DMS 273 treated with DMSO at 0.1 percent for 48 hours (cell line): Measurements from ENCODE around the gene PROCA1.

Experiments
- DNase-seq: peaks from one replicate; lab custom pipeline; 2025; lab: John Stamatoyannopoulos, UW

The PROCA1 gene

GRCh38 chr17:28711723-28712031, at the start of gene PROCA1:
Gene PROCA1 (minus strand): TSS chr17:28711888. CDS start chr17:28711660, 228 bp downstream.
- DNase-seq: no peak

GRCh38 chr17:28760601-28761562, 49.2 kb upstream of the PROCA1 start:
- DNase-seq: no peak

- no peak for DNase-seq
Observed at GRCh38 chr17:28759256-28759865, 47.7 kb upstream of the PROCA1 start.

- DNase-seq: no peak
Observed at GRCh38 chr17:28758411-28759121, 46.9 kb upstream of the PROCA1 start.

GRCh38 chr17:28756049-28756804, 44.5 kb upstream of the PROCA1 start:
- DNase-seq: no peak

DNA sequence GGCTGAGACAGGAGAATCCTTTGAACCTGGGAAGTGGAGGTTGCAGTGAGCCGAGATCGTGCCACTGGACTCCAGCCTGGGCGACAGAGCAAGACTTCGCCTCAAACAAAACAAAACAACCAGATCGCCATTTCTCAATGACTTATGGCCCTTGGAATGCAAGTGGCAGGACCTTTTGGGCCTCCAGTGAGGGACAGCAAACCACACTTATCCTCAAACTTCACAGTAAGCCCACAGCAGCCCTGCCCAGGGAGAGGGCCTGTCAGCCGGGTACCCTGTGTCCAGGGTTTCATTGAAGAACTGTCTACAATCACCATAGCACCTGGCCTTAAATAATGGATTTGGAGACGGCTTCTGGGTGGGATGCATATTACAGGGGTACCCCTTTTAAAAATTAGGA, 43.8 kb upstream of the PROCA1 start:
- DNase-seq: no peak

GRCh38 chr17:28751600-28752366, 40.1 kb upstream of the PROCA1 start:
- DNase-seq: no peak

- DNase-seq: peak; percentile 79
Observed at GRCh38 chr17:28750178-28751047, 38.7 kb upstream of the PROCA1 start.

DNA sequence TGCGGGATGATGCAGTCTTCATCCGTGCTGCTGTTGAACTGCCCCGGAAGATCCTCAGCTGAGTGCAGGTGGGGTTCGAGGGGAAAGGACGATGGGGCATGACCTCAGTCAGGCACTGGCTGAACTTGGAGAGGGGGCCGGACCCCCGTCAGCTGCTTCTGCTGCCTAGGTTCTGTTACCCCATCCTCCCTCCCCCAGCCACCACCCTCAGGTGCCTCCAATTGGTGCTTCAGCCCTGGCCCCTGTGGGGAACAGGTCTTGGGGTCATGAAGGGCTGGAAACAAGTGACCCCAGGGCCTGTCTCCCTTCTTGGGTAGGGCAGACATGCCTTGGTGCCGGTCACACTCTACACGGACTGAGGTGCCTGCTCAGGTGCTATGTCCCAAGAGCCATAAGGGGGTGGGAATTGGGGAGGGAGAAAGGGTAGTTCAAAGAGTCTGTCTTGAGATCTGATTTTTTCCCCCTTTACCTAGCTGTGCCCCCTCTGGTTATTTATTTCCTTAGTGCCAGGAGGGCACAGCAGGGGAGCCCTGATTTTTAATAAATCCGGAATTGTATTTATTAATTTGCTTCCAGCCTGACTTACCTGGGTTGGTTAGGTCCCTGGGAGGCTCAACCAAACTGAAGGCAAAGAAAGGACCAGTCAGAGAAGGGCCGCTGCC, 38.0 kb upstream of the PROCA1 start:
- DNase-seq: no peak

GRCh38 chr17:28748852-28749515, 37.3 kb upstream of the PROCA1 start:
- no peak for DNase-seq

DNA sequence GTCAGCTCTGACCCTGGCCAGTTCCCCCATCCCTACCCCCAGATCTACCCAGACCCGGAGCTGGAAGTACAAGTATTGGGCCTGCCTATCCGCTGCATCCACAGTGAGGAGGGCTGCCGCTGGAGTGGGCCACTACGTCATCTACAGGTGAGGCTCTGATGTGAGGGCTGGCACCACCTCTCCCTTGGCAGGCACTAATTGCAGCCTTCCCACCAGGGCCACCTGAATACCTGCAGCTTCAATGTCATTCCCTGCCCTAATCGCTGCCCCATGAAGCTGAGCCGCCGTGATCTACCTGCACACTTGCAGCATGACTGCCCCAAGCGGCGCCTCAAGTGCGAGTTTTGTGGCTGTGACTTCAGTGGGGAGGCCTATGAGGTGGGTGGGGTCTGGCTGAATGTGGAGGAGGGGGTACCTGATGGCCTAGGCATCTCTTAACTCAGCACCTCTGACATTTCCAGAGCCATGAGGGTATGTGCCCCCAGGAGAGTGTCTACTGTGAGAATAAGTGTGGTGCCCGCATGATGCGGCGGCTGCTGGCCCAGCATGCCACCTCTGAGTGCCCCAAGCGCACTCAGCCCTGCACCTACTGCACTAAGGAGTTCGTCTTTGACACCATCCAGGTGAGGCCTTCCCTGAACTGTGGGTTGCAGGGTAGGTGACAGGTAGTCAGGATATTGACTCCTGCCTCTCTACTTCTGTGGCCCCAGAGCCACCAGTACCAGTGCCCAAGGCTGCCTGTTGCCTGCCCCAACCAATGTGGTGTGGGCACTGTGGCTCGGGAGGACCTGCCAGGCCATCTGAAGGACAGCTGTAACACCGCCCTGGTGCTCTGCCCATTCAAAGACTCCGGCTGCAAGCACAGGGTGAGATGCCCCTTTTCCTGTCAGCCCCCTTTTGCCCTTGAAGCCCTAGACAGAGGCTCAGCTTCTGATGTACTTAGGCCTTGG, 36.4 kb upstream of the PROCA1 start:
- no peak for DNase-seq

DNA sequence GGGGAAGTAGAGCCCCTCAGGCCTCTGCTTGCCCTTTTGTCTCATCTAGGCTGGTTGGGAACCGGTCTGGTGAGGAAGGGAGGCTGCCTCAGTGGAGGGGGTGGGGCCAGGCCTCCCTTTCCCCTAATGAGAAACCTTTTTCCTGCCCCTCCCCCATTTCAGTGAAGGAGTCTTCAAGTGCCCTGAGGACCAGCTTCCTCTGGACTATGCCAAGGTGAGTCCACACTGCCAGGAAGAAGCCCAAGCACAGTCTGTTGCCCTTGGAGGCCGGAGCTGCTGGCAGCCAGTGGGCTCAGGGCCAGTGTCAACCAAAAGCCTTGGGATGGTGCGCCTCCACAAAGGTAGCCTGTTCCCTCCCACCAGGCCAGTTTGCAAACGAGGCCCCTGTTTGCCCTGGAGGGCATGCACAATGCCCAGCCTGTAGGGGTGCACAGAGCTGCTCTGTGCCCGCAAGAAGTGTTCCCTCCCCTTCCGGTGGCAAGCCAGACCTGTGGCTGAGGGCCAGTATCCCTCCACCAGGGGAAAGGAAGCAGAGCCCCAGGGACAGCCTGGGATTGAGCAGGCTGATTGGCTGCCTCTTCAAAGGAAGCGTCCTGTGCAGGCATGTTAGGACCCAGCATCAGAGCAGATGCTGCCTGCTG, 35.5 kb upstream of the PROCA1 start:
- DNase-seq: peak; percentile 77

DNA sequence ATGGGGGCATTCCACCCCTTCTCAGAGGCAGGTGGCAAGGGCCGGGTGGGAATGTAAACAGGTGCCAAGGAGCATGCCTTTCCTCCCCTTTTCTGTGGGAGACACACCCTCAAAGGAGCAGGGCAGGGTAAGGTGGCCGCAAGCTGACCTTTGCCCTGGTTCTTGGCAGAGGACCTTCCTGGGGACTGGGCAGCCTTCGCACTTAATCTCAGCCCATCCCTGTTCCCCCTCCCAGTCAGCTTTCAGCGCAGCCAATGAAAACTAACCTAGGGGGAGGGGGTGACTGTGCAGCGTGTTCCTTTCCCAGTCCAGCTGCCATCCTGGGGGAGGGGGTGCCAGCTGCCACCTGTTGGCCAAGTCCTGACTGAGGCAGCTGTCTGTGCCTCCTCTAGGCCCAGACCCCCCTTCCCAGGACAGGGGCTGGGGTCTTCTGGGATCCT, 34.9 kb upstream of the PROCA1 start:
- DNase-seq: peak; percentile 78

DNA sequence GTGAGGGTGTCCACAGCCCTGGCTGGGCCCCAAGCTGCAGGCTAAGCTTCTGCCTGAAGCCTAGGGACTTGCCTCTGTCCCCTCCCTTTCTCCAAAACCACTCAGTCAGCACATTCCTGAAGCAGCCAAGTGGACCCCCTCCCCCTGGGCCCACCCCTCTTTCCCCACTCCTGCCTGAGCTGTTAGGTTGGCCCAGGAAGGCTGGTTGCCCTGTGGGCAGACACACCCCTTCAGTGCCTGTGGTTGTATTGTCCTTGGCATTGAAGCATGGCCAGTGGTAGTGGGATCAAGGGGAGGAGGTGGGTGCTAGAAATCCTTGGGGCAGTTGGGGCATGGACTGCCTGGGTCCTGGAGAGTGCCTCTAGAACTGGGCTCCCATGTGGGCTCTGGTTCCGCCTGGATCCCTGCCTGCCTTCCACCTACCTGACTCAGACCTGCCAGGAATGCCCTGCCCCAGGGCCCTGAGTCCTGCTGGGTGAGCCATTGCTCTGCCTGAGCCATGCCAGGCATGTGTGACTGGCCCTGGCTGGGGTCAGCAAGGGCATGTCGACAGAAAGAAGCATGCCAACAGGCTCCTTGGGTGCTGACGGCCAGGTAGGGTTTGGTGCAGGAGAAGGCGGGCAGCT, 34.2 kb upstream of the PROCA1 start:
- DNase-seq: no peak

- peak; percentile 55 for DNase-seq
Observed at GRCh38 chr17:28744972-28745785, 33.5 kb upstream of the PROCA1 start.
